Coronary artery (tissue), 2 donors: ENCODE results near the gene DMBX1.

Experiments used
- DNase-seq: peaks from one replicate; pipeline ENCODE4 v3.0.0-alpha.2; 2017; ENCODE audit warnings: low spot score
- H3K27ac ChIP-seq, 2 donors: fragments of 200-600 bp; sonication (generic); one replicate each; pipeline ENCODE4 v1.5.1; 2016 to 2019
- H3K4me3 ChIP-seq: fragments of 200-600 bp; sonication (generic); 2 replicates; pipeline ENCODE4 v1.5.1; 2016; ENCODE audit warnings: mild to moderate bottlenecking, moderate library complexity
- CTCF ChIP-seq: fragments of 200-600 bp; sonication (generic); IDR thresholded peaks from one replicate; pipeline ENCODE4 v1.5.1; 2019; ENCODE audit warnings: antibody characterized with exemption

The DMBX1 gene

GRCh38 chr1:46477153-46477929 lies 12.3 kb upstream of the DMBX1 start:
- no peak overlapping the region for H3K4me3 ChIP-seq
- no peak overlapping the region for H3K27ac ChIP-seq
- DNase-seq, result no peak
- TF ChIP-seq CTCF, result peak; percentile 77

GRCh38 chr1:46478721-46479485 lies 10.7 kb upstream of the DMBX1 start:
- no peak overlapping the region for H3K4me3 ChIP-seq
- H3K27ac ChIP-seq, result no peak overlapping the region
- TF ChIP-seq CTCF, result no peak
- DNase-seq, result no peak

GRCh38 chr1:46479744-46480350 lies 9.8 kb upstream of the DMBX1 start:
- Histone ChIP-seq H3K4me3 (no peak overlapping the region), H3K27ac (no peak overlapping the region)
- DNase-seq, result no peak
- no peak for TF ChIP-seq CTCF

GRCh38 chr1:46480959-46481646 lies 8.5 kb upstream of the DMBX1 start:
- no peak for DNase-seq
- TF ChIP-seq CTCF, result no peak
- no peak overlapping the region for H3K27ac ChIP-seq
- H3K4me3 ChIP-seq, result no peak overlapping the region

GRCh38 chr1:46481961-46482360 lies 7.7 kb upstream of the DMBX1 start:
- H3K4me3 ChIP-seq, result no peak overlapping the region
- TF ChIP-seq CTCF, result no peak
- no peak for DNase-seq
- H3K27ac ChIP-seq, result no peak overlapping the region

- H3K4me3 ChIP-seq, result no peak overlapping the region
- no peak overlapping the region for H3K27ac ChIP-seq
- no peak for TF ChIP-seq CTCF
- DNase-seq, result no peak
Measured at GRCh38 chr1:46483589-46483988, 6.0 kb upstream of the DMBX1 start.
